Renal pelvis (tissue), 4 donors: ENCODE results near the gene HES4. TPM values are rescaled to one million over a fixed set of nuclear protein-coding genes. Genes with fewer than 3 reads are reported as not detected.
"Not testable (repeated sequence)": the region's sequence is repeated elsewhere in the genome, so short reads cannot be mapped to it uniquely, and the experiment has no call there.

Experiments used
- DNase-seq: peaks from one replicate; pipeline ENCODE4 v3.0.0-alpha.2; 2013
- polyA plus RNA-seq, 3 donors: library from polyadenylated mRNA; unstranded; fragments of 120-200 nt; gene quantifications; one replicate each; pipeline ENCODE4 v1.2.1, GENCODE V29; 2013; ENCODE audit not compliant: insufficient read length in 3 of 3

The HES4 gene
- polyA plus RNA-seq, 3 donors: 33.1 to 47.9 (median 43.2) TPM

GRCh38 chr1:1022302-1023009, 22.6 kb upstream of the HES4 start:
- no peak for DNase-seq

GRCh38 chr1:1021920-1022259, 22.0 kb upstream of the HES4 start:
- DNase-seq: no peak

- no peak for DNase-seq
Measured at GRCh38 chr1:1021010-1021919, 21.4 kb upstream of the HES4 start.

GRCh38 chr1:1020415-1021009, 20.6 kb upstream of the HES4 start:
- DNase-seq: no peak

GRCh38 chr1:1020000-1020404, 20.1 kb upstream of the HES4 start, which contains the start of gene AGRN:
Gene AGRN, plus strand, starts transcription at chr1:1020120. Its CDS starts 53 bp downstream, at chr1:1020173.
- DNase-seq: no peak

GRCh38 chr1:1019122-1019999, 19.5 kb upstream of the HES4 start:
- DNase-seq: peak; percentile 87

DNA sequence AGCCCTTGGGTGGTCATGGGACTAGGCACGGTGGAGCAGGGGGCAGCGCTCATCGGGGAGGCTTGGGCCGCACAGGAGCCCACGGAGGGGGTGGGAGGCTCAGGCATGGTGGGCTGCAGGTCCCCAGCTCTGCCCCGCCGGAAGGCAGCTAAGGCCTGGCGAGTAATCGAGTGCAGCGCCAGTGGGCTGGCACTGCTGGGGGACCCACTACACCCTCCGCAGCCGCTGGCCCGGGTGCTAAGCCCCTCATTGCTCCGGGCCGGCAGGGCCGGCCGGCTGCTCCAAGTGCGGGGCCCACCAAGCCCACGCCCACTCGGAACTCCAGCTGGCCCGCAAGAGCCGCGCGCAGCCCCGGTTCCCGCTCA, 18.4 kb upstream of the HES4 start:
- not testable (repeated sequence) for DNase-seq

- not testable (repeated sequence) for DNase-seq
Measured at GRCh38 chr1:1017397-1018320, 17.8 kb upstream of the HES4 start.

DNA sequence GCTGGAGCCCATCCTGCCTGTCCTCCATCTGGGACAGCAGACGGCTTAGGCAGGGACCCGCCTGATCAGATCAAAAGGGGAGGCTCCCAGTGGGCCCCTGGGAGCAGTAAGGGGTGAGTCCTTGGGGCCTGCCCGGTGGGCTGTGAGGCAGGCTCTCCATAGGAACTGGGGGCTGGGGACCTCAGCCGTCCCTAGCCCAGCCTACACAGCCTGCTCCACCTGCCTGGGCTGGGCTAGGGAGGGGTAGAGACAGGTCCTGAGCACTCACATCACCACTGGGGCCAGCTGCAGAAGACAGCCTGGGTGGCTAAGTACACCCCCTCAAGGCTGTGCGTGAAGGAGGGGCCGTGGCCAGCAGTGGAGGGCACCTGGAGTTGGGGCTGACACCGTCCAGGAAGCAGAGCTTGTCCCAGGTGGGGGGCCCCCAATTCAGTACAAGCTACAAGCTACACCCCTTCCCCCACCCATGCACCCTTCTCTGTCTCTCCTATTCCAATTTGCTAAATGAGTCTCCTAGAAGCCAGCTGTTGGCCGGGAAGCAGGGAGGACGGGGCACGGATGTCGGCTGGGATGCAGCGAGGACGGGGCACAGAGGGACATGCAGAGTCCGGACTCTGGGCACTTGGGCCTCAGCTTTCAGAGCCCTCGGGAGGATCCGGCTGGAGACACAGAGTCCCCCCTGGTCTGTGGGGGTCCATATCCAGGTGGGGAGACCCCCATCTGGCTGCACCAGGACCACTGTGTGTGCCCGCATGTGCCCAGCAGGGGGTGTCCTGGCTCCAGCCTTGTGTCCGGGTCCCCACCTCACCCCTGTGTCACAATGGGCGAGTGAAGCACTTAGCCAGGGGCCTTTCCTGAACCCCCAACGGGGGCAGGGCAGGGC, 15.1 kb upstream of the HES4 start:
- DNase-seq: no peak

GRCh38 chr1:1013922-1014648, 14.2 kb upstream of the HES4 start:
- DNase-seq: no peak

GRCh38 chr1:1013105-1013921, 13.4 kb upstream of the HES4 start, which contains the start of gene ISG15:
Gene ISG15, plus strand, starts transcription at chr1:1013497. Its CDS starts 77 bp downstream, at chr1:1013574.
- DNase-seq: peak; percentile 85

DNA sequence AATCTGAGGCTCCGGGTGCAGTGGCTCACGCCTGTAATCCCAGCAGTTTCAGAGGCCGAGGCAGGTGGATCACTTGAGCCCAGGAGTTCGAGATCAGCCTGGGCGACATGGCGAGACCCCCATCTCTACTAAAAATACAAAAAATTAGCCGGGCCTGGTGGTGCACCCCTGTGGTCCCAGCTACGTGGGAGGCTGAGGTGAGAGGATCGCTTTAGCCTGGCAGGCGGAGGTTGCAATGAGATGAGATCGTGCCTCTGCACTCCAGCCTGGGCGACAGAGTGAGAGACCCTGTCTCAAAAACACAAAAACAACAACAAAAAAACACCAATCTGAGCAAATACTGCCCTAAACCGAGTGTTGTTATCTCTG, 12.8 kb upstream of the HES4 start:
- DNase-seq: not testable (repeated sequence)

DNA sequence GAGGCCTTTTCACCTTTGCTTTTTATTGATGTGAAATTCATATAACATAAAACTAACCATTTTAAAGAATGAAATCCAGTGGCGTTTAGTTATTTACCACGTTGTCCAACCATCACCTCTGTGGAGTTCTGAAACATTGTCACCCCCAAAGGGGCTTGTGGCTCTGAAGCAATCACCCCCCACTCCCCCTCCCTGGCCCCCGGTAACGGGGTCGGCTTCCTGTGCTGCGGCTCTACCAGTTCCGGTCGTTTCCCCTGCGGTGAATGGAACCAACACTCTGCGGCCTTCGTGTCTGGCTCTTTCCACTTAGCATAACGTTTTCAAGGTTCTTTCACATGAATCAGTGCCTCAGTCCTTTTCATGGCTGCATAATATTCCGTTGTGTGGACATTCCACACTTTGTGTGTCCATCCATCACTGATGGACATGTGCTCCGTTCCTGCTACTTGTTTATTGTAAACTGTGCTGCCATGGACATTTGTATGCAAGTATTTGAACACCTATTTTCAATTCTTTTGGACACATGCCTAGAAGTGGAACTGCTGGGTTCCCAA, 11.6 kb upstream of the HES4 start:
- DNase-seq: no peak

DNA sequence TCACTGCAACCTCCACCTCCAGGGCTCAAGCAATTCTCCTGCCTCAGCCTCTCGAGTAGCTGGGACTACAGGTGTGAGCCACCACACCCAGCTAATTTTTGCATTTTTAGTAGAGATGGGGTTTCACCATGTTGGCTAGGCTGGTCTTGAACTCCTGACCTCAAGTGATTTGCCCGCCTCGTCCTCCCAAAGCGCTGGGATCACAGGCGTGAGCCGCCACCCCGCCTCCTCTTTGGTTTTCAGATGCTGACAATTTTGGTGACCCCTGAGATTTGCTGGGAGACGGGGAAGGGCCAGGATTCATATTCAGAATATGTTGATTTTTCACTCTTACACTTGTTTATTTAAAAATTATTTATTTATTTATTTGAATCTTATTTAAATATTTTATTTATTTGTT, 10.2 kb upstream of the HES4 start:
- not testable (repeated sequence) for DNase-seq

- DNase-seq: no peak
Measured at GRCh38 chr1:1006305-1007159, 6.6 kb upstream of the HES4 start.

DNA sequence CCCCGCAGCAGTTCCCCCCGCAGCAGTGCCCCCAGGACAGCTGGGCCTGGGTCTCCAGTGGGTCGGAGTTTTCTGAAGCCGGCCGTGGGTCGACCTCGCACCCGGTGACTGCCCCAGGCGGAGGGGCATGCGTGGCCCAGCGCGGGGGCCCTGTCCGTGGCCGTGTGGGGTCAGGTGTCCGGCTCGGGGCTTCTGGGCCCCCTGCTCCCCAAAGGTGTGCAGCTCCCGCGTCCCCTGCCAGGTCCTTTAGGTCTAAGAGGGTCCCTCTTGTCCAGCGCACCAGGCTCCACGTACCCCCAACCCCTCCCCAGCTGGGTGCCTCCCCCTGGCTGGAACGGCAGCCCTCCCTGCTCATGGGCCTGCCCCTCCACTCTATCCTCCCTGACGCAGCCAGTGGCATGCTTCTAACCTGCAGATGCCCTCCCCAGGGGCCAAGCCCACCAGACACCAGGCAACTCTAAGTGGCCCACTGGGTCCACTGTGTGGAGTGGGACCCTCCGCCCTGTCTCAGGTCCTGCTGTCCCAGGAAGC, 5.9 kb upstream of the HES4 start:
- no peak for DNase-seq
